Transverse colon (tissue), 3 donors: ENCODE measurements around the gene B4GAT1.

Experiments
- POLR2A ChIP-seq: fragments of 450-650 bp; IDR thresholded peaks from one replicate; pipeline ENCODE4 v1.6.1; 2016; ENCODE audit warnings: antibody characterized with exemption, mild to moderate bottlenecking, moderate library complexity
- TF ChIP-seq, protein P1 (sequence below), 5 experiments: fragments of 200-600 bp in 3 of 5; fragments of 450-650 bp in 2 of 5; sonication (generic) in 3 of 5; IDR thresholded peaks; 1 replicate in 2 of 5; 2 replicates in 3 of 5; pipeline ENCODE4 v1.5.1; 2016 to 2017; ENCODE audit warnings: antibody characterized with exemption in 5 of 5, inconsistent platforms in 3 of 5, mild to moderate bottlenecking in 2 of 5, moderate library complexity in 1 of 5

DNA sequence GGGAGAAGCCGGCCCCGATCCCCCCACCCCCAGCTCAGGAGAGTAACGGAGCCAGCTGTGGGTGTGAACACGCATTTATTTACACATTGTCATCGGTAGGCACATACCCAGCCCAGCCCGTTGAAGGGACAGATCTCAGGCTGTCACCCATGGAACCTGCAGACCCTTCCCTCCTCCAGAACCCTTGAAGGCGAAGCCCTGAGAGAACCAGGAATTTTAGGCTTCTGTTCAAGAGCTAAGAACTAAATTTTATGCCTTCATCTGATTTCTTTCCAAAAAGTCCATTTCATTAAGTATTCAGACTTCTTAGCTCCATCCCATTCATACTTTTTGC, 2.1 kb downstream of the B4GAT1 start:
- TF ChIP-seq POLR2A: no peak
- TF ChIP-seq, protein P1, sequence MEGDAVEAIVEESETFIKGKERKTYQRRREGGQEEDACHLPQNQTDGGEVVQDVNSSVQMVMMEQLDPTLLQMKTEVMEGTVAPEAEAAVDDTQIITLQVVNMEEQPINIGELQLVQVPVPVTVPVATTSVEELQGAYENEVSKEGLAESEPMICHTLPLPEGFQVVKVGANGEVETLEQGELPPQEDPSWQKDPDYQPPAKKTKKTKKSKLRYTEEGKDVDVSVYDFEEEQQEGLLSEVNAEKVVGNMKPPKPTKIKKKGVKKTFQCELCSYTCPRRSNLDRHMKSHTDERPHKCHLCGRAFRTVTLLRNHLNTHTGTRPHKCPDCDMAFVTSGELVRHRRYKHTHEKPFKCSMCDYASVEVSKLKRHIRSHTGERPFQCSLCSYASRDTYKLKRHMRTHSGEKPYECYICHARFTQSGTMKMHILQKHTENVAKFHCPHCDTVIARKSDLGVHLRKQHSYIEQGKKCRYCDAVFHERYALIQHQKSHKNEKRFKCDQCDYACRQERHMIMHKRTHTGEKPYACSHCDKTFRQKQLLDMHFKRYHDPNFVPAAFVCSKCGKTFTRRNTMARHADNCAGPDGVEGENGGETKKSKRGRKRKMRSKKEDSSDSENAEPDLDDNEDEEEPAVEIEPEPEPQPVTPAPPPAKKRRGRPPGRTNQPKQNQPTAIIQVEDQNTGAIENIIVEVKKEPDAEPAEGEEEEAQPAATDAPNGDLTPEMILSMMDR (IDR thresholded peaks at IDR 0.05): no peak
